LNCAP (cell line): ENCODE measurements around the gene OLFM2.

Experiments
- CTCF ChIP-seq: fragments of 450-650 bp; IDR thresholded peaks from 2 replicates; pipeline ENCODE4 v1.5.1; 2017; ENCODE audit warnings: mild to moderate bottlenecking

The OLFM2 gene

DNA sequence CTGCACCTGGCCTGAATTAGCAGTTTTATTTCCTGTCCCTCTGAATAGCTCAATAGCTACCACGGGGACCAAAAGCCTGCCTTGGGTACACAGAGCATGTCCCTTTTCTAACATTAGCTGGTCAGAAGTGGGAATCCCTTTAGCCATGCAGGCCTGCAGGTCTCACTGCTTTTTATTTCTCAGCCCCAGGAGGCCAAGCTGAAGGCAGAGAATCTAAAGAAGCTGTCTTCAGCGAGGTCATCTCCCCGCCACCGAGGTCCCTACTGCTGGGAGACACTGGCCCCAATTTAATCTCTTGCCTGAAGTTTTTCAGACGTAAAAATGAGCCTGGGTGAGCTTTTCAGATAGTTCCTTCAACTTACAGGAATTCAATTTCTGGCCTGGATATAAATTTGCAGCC lies 60.5 kb downstream of the OLFM2 start:
- no peak for TF ChIP-seq CTCF

GRCh38 chr19:9875031-9875627 lies 61.2 kb downstream of the OLFM2 start:
- TF ChIP-seq CTCF = no peak

DNA sequence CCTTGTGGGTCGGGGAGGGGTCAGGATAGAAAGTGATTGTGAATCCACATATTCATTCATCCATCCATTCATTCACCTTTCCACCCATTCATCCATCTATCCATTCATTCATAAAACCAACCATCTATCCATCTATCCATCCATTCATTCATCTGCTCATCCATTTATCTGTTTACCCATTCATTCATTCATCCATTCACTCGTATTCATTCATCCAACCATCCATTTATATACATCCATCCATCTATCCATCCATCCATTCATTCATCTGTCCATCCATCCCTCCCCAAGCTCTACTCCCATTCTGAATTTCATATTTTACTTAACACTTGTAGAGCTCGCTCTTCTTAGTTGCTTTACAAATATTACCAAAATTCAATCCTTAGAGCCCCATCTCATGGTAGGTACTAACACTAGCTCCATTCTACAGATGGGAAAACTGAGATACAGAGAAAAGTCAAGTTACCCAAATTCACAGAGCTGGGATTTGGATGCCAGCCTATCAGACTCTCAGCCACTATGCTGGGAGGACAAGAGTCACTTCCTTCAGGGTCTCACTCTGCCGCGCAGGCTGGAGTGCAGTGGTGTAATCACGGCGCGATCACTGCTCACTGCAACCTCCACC lies 63.6 kb downstream of the OLFM2 start:
- TF ChIP-seq CTCF = no peak

- no peak for TF ChIP-seq CTCF
Measured at GRCh38 chr19:9871626-9872338, 64.5 kb downstream of the OLFM2 start.

DNA sequence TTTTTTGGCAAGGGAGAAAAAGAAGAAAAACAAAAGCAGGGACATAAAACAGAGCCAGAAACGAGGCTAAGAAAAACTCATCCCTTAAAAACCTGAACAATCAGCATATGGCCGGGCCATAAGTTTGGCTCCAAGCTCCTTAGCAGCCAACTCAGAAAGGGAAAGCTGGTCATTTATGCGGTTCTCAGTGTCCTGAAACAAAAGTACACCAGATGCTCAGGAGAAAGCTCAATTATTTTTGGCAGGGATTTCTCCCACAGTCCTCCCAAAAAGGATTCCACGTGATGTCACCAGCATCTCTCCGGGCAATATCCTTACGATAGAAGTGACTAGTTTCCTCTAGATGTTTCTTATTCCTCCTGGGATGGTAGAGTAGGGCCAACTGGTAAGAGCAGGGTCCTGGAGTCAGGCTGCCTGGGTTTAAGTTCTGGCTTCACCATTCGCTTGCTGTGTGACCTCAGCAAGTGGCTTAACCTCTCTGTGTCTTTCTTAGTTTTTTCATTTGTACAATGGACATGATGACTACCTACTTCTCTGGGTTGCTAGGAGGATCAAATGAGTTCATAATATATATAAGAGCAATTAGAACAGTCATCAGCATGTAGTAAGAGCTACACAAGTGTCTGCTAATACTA lies 67.2 kb downstream of the OLFM2 start:
- no peak for TF ChIP-seq CTCF

- no peak for TF ChIP-seq CTCF
Measured at GRCh38 chr19:9865732-9866501, 70.4 kb downstream of the OLFM2 start.

DNA sequence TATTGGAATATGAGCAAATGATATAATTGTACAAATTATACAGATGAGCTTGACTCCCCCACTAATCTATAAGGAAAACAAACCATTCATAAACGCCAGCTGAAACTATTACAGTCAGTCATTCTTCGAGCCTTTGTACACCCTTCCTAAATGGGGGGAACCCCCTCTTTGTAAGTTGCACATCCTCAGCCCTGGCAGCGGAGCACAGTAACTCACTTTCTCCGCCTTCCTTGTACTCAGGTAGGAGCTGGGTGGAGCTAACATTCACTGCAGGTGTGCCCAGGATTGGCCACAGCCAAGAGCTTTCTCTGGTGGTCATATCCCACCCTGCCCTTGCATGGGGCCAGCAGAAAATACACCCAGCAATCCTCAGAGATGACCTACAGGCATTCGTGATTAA lies 72.6 kb downstream of the OLFM2 start:
- TF ChIP-seq CTCF = no peak
